Activated naive CD4-positive, alpha-beta T cell treated with anti-CD3 and anti-CD28 coated beads, Interleukin-2, amount 50 U/mL, for 24 hours (primary cell): Measurements from ENCODE around the gene GRIK4.
A peak's percentile ranks its signal among the peaks of the same experiment; 100 is the strongest.

Experiments used
- H3K27ac Mint-ChIP-seq: one replicate; pipeline ENCODE4 v1.8.0; 2021; ENCODE audit warnings: mild to moderate bottlenecking, mixed read lengths
- H3K27me3 Mint-ChIP-seq: one replicate; pipeline ENCODE4 v1.8.0; 2021; ENCODE audit warnings: mixed read lengths
- H3K36me3 Mint-ChIP-seq: one replicate; pipeline ENCODE4 v1.8.0; 2021; ENCODE audit warnings: mixed read lengths
- H3K4me1 Mint-ChIP-seq: one replicate; pipeline ENCODE4 v1.8.0; 2021; ENCODE audit warnings: mixed read lengths
- H3K4me3 Mint-ChIP-seq: one replicate; pipeline ENCODE4 v1.8.0; 2021; ENCODE audit warnings: mild to moderate bottlenecking, mixed read lengths
- H3K9me3 Mint-ChIP-seq: one replicate; pipeline ENCODE4 v1.8.0; 2021; ENCODE audit warnings: mixed read lengths

Gene GRIK4

DNA sequence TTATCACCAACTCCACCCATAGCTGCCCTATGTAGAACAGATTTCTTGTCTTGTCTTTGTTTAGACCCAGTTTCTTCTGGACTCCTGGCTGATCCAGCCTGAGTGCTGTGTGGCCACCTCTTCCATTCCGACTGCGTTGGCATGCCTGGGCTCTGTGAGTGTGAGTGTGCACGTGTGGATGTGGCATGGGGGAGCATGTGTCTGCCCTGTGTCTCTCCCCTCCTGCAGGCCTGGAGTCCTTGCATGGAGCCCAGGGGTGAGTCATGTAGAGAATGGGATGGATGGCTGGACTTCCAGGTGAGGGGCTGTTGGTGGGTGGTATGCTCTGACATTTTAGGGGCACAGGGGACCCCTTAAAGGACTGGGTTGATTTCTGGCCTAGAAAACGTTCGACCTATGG is 194.7 kb downstream of the GRIK4 start:
- no peaks in the 10 kb centered on the region for H3K36me3 Mint-ChIP-seq
- H3K4me1 Mint-ChIP-seq, result no peaks in the 10 kb centered on the region
- peaks cover 4% of the 10 kb centered on the region for H3K27me3 Mint-ChIP-seq
- no peaks in the 10 kb centered on the region for H3K9me3 Mint-ChIP-seq
- no peak overlapping the region for H3K4me3 Mint-ChIP-seq
- H3K27ac Mint-ChIP-seq, result no peak overlapping the region

GRCh38 chr11:120707098-120707497 is 195.6 kb downstream of the GRIK4 start:
- Mint-ChIP-seq H3K27ac (peak overlapping the region; percentile 26), H3K4me1 (no peaks in the 10 kb centered on the region), H3K27me3 (peaks cover 2% of the 10 kb centered on the region), H3K9me3 (no peaks in the 10 kb centered on the region), H3K36me3 (no peaks in the 10 kb centered on the region), H3K4me3 (no peak overlapping the region)

DNA sequence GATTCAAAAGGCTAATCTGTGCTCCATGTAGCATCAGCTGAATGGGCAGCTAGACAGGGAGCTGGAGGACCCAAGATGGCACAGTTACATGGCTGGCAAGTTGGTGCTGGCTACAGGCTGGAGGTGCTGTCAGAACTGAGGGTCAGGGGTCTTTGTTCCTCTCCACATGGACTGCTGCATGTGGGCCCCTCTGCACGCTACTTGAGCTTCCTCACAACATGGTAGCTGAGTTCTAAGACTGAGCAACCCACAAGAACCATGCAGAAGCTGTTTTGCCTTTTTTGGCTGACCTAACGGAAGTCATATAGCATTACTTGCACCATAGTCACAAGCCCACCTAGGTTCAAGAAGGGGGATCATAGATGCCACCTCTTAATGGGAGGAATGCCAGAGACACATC is 196.1 kb downstream of the GRIK4 start:
- Mint-ChIP-seq H3K36me3 (no peaks in the 10 kb centered on the region), H3K27me3 (peaks cover 2% of the 10 kb centered on the region), H3K4me3 (no peak overlapping the region), H3K4me1 (no peaks in the 10 kb centered on the region), H3K27ac (no peak overlapping the region), H3K9me3 (no peaks in the 10 kb centered on the region)

- Mint-ChIP-seq H3K27me3 (peaks cover 2% of the 10 kb centered on the region), H3K9me3 (no peaks in the 10 kb centered on the region), H3K27ac (no peak overlapping the region), H3K4me3 (no peak overlapping the region), H3K4me1 (no peaks in the 10 kb centered on the region), H3K36me3 (no peaks in the 10 kb centered on the region)
These were observed 197.1 kb downstream of the GRIK4 start for GRCh38 chr11:120708511-120709183.

GRCh38 chr11:120709808-120710207 is 198.3 kb downstream of the GRIK4 start:
- no peaks in the 10 kb centered on the region for H3K9me3 Mint-ChIP-seq
- peaks cover 4% of the 10 kb centered on the region for H3K27me3 Mint-ChIP-seq
- H3K4me1 Mint-ChIP-seq, result no peaks in the 10 kb centered on the region
- H3K36me3 Mint-ChIP-seq, result no peaks in the 10 kb centered on the region
- H3K27ac Mint-ChIP-seq, result no peak overlapping the region
- no peak overlapping the region for H3K4me3 Mint-ChIP-seq

- Mint-ChIP-seq H3K27ac (no peak overlapping the region), H3K27me3 (peaks cover 7% of the 10 kb centered on the region), H3K4me1 (peaks cover 6% of the 10 kb centered on the region), H3K36me3 (no peaks in the 10 kb centered on the region), H3K9me3 (no peaks in the 10 kb centered on the region), H3K4me3 (no peak overlapping the region)
These were observed 199.0 kb downstream of the GRIK4 start for GRCh38 chr11:120710354-120711131.

DNA sequence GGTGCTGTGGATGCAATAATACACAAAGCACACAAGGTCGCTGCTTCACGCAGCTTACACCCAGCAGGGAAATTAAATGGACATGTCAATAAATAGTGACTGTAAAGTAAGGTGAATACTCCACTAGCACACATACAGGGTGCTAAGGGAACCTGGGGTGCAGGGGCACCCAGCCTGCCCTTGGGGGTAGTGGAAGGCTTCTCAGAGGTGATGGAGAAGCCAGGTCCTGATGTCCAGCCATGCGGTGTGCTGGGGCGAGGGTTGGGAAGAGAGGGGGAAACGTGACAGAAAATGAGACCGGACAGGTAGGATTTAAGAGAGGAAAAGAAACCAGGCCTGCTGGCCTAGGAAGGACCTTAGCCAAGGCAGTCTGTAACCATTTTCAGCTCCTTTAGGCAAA is 200.5 kb downstream of the GRIK4 start:
- Mint-ChIP-seq H3K27ac (no peak overlapping the region), H3K4me3 (no peak overlapping the region), H3K9me3 (no peaks in the 10 kb centered on the region), H3K4me1 (peaks cover 7% of the 10 kb centered on the region), H3K27me3 (peaks cover 7% of the 10 kb centered on the region), H3K36me3 (no peaks in the 10 kb centered on the region)

- peaks cover 4% of the 10 kb centered on the region for H3K27me3 Mint-ChIP-seq
- no peak overlapping the region for H3K27ac Mint-ChIP-seq
- H3K4me1 Mint-ChIP-seq, result peaks cover 7% of the 10 kb centered on the region
- no peaks in the 10 kb centered on the region for H3K36me3 Mint-ChIP-seq
- H3K4me3 Mint-ChIP-seq, result no peak overlapping the region
- H3K9me3 Mint-ChIP-seq, result no peaks in the 10 kb centered on the region
These were observed 201.3 kb downstream of the GRIK4 start for GRCh38 chr11:120712881-120713280.

- Mint-ChIP-seq H3K4me3 (no peak overlapping the region), H3K27ac (no peak overlapping the region), H3K27me3 (peaks cover 4% of the 10 kb centered on the region), H3K9me3 (no peaks in the 10 kb centered on the region), H3K4me1 (peaks cover 7% of the 10 kb centered on the region), H3K36me3 (no peaks in the 10 kb centered on the region)
These were observed 201.7 kb downstream of the GRIK4 start for GRCh38 chr11:120713296-120713695.

- Mint-ChIP-seq H3K4me3 (no peak overlapping the region), H3K4me1 (peaks cover 7% of the 10 kb centered on the region), H3K36me3 (no peaks in the 10 kb centered on the region), H3K27me3 (peaks cover 4% of the 10 kb centered on the region), H3K9me3 (no peaks in the 10 kb centered on the region), H3K27ac (no peak overlapping the region)
These were observed 202.9 kb downstream of the GRIK4 start for GRCh38 chr11:120714438-120714837.

DNA sequence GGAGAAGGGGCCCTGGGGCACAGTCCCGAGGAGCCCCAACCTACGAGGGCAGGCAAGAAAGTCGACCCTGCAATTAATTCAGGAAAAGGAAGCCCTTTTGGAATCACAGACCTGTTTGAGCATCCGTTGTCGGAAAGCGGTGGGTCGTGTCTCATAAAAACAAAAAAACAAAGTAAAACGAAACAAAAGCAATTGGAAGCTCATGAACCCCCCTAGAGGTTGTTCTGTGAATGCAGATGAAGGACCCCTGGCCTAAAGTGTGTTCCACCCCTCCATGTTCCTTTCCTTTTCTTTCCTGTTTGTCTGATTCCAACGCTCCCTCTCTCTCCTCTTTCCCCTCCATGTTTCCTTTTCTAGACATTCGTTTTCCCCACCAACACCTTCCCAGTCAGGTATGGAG is 203.7 kb downstream of the GRIK4 start:
- Mint-ChIP-seq H3K27me3 (peaks cover 7% of the 10 kb centered on the region), H3K4me3 (peak overlapping the region; percentile 62), H3K27ac (no peak overlapping the region), H3K4me1 (peaks cover 7% of the 10 kb centered on the region), H3K36me3 (no peaks in the 10 kb centered on the region), H3K9me3 (no peaks in the 10 kb centered on the region)

DNA sequence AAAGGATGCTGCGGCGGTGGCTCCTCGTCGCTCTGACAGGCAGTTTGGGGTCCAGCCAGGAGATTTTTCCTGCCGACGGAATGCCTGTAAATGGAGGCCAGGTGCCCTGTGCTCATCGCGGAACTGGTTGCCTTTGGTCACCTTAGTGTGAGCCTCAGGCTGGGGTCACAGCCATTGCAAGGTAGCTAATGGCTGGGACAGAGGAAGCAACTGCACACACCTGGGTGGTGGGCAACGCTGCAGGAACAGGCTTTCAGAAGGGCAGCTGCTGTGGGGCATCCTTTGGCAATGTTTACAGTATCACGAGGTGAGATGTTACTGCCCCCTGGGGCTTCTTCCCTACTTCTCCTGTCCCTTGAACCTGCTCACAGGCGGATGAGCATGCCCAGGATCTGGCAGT is 205.5 kb downstream of the GRIK4 start:
- Mint-ChIP-seq H3K4me1 (peaks cover 7% of the 10 kb centered on the region), H3K27ac (no peak overlapping the region), H3K9me3 (no peaks in the 10 kb centered on the region), H3K27me3 (peaks cover 14% of the 10 kb centered on the region), H3K36me3 (no peaks in the 10 kb centered on the region), H3K4me3 (no peak overlapping the region)

DNA sequence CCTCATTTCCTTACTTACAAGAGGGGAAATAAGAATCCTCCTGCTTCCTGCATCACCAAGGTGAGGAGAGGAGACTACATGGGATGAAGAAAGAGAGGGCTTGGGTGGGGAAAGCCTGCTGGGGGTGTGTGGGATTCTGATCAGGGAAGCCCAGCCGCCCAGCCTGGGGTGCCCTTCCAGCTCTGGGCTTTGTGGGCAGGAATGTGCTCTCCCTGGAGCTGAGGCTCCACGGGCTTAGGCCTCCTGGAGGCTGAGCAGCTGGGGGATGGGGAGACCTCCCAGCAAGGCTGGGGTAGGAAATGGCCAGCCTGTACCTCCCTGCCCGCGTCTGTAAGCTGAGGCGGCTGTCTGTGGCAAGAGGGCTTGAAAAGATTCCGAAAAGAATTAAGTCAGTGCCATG is 206.1 kb downstream of the GRIK4 start:
- H3K9me3 Mint-ChIP-seq, result no peaks in the 10 kb centered on the region
- H3K27ac Mint-ChIP-seq, result no peak overlapping the region
- no peak overlapping the region for H3K4me3 Mint-ChIP-seq
- H3K36me3 Mint-ChIP-seq, result no peaks in the 10 kb centered on the region
- peaks cover 7% of the 10 kb centered on the region for H3K4me1 Mint-ChIP-seq
- peaks cover 14% of the 10 kb centered on the region for H3K27me3 Mint-ChIP-seq

DNA sequence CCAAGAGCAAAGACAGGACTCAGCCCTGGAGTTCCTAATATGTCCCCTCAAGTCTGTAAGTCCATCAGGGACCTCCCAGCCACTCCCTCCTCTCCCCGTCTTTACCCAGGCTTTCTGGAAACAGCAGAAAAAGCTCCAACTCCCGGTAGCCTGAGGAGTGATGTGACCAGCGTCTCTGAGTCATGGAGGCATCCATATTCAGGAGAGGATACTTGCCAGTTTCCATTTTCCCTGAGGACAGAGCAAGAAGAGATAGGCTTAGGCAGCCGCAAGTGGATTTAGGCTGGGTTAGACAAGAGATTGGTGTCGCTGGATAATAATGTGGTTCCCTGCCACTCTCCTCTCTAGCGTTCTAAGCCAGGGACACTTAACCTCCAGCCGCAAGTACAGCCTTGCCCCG is 206.6 kb downstream of the GRIK4 start:
- no peak overlapping the region for H3K27ac Mint-ChIP-seq
- peaks cover 14% of the 10 kb centered on the region for H3K27me3 Mint-ChIP-seq
- no peaks in the 10 kb centered on the region for H3K9me3 Mint-ChIP-seq
- no peak overlapping the region for H3K4me3 Mint-ChIP-seq
- no peaks in the 10 kb centered on the region for H3K36me3 Mint-ChIP-seq
- H3K4me1 Mint-ChIP-seq, result peaks cover 7% of the 10 kb centered on the region

DNA sequence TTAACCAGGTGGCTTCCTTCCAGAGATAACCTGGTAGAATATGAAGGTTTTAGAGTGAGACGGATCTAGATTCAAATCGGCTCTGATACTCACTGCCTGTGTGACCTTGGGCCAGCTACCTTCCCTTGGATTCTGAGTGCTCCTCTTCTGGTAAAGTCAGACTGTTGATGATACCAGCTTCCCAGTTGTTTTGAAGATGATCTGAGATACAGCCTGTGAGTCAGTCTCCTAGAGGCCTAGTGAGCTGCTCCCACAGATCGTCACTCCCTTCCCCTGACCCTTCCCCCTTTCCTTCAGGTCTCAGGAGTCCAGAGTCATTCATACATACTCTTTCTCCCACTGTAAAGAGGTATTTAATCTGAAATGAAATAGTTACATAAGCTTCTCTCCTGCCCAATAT is 207.8 kb downstream of the GRIK4 start:
- Mint-ChIP-seq H3K27ac (no peak overlapping the region), H3K36me3 (no peaks in the 10 kb centered on the region), H3K27me3 (peaks cover 14% of the 10 kb centered on the region), H3K9me3 (no peaks in the 10 kb centered on the region), H3K4me3 (no peak overlapping the region), H3K4me1 (peaks cover 7% of the 10 kb centered on the region)

GRCh38 chr11:120720760-120721159 is 209.2 kb downstream of the GRIK4 start:
- H3K27ac Mint-ChIP-seq, result no peak overlapping the region
- H3K9me3 Mint-ChIP-seq, result no peaks in the 10 kb centered on the region
- no peaks in the 10 kb centered on the region for H3K4me1 Mint-ChIP-seq
- H3K27me3 Mint-ChIP-seq, result peaks cover 9% of the 10 kb centered on the region
- H3K36me3 Mint-ChIP-seq, result no peaks in the 10 kb centered on the region
- H3K4me3 Mint-ChIP-seq, result no peak overlapping the region
